ENCODE results near the gene MTHFD2L.
"Not testable (repeated sequence)": the region's sequence is repeated elsewhere in the genome, so short reads cannot be mapped to it uniquely, and the experiment has no call there.

Gene MTHFD2L

GRCh38 chr4:74197080-74197479 is 39.2 kb downstream of the MTHFD2L start:
- peak; percentile 46 for FAIRE-seq
- TF ChIP-seq POLR2A (IDR thresholded peaks at IDR 0.05; ENCODE audit: low read depth, low read length) = no peak
- TF ChIP-seq POLR2AphosphoS5 (IDR thresholded peaks at IDR 0.05; ENCODE audit: low read depth, low read length) = no peak
- TF ChIP-seq TAF1 (IDR thresholded peaks at IDR 0.05; ENCODE audit: borderline replicate concordance, low read depth, low read length) = no peak
- DNase-seq (ENCODE audit: insufficient read length) = no peak

- DNase-seq (ENCODE audit: insufficient read length) = no peak
- FAIRE-seq = no peak
- TF ChIP-seq POLR2A (IDR thresholded peaks at IDR 0.05; ENCODE audit: low read depth, low read length) = no peak
- no peak for TF ChIP-seq POLR2AphosphoS5 (IDR thresholded peaks at IDR 0.05; ENCODE audit: low read depth, low read length)
- TF ChIP-seq TAF1 (IDR thresholded peaks at IDR 0.05; ENCODE audit: borderline replicate concordance, low read depth, low read length) = no peak
Observed at GRCh38 chr4:74202062-74202586, 44.2 kb downstream of the MTHFD2L start.

- FAIRE-seq (no peak), DNase-seq (ENCODE audit: insufficient read length) (no peak)
- no peak for TF ChIP-seq POLR2AphosphoS5 (IDR thresholded peaks at IDR 0.05; ENCODE audit: low read depth, low read length)
- TF ChIP-seq TAF1 (IDR thresholded peaks at IDR 0.05; ENCODE audit: borderline replicate concordance, low read depth, low read length) = no peak
Observed at GRCh38 chr4:74203467-74203866, 45.5 kb downstream of the MTHFD2L start.

GRCh38 chr4:74205046-74205445 is 47.1 kb downstream of the MTHFD2L start:
- TF ChIP-seq TAF1 (IDR thresholded peaks at IDR 0.05; ENCODE audit: borderline replicate concordance, low read depth, low read length) = no peak
- TF ChIP-seq POLR2AphosphoS5 (IDR thresholded peaks at IDR 0.05; ENCODE audit: low read depth, low read length) = no peak
- TF ChIP-seq POLR2A (IDR thresholded peaks at IDR 0.05; ENCODE audit: low read depth, low read length) = no peak
- FAIRE-seq (no peak), DNase-seq (ENCODE audit: insufficient read length) (no peak)

- FAIRE-seq (no peak), DNase-seq (ENCODE audit: insufficient read length) (no peak)
- TF ChIP-seq POLR2A (IDR thresholded peaks at IDR 0.05; ENCODE audit: low read depth, low read length) (no peak), TAF1 (IDR thresholded peaks at IDR 0.05; ENCODE audit: borderline replicate concordance, low read depth, low read length) (no peak), POLR2AphosphoS5 (IDR thresholded peaks at IDR 0.05; ENCODE audit: low read depth, low read length) (no peak)
Observed at GRCh38 chr4:74205559-74205958, 47.6 kb downstream of the MTHFD2L start.

GRCh38 chr4:74206088-74206825 is 48.3 kb downstream of the MTHFD2L start:
- TF ChIP-seq POLR2A (IDR thresholded peaks at IDR 0.05; ENCODE audit: low read depth, low read length) (no peak), POLR2AphosphoS5 (IDR thresholded peaks at IDR 0.05; ENCODE audit: low read depth, low read length) (no peak), TAF1 (IDR thresholded peaks at IDR 0.05; ENCODE audit: borderline replicate concordance, low read depth, low read length) (no peak)
- no peak for DNase-seq (ENCODE audit: insufficient read length)
- FAIRE-seq = peak; percentile 50

- DNase-seq (ENCODE audit: insufficient read length); FAIRE-seq: not testable (repeated sequence)
Observed at GRCh38 chr4:74214457-74215159, 56.7 kb downstream of the MTHFD2L start.

- DNase-seq (ENCODE audit: insufficient read length); FAIRE-seq: not testable (repeated sequence)
Observed at GRCh38 chr4:74215236-74215635, 57.3 kb downstream of the MTHFD2L start.

- DNase-seq (ENCODE audit: insufficient read length) (no peak), FAIRE-seq (no peak)
- TF ChIP-seq POLR2A (IDR thresholded peaks at IDR 0.05; ENCODE audit: low read depth, low read length) (no peak), POLR2AphosphoS5 (IDR thresholded peaks at IDR 0.05; ENCODE audit: low read depth, low read length) (no peak), TAF1 (IDR thresholded peaks at IDR 0.05; ENCODE audit: borderline replicate concordance, low read depth, low read length) (no peak)
Observed at GRCh38 chr4:74217365-74217764, 59.4 kb downstream of the MTHFD2L start.

GRCh38 chr4:74218201-74218600 is 60.3 kb downstream of the MTHFD2L start:
- DNase-seq (ENCODE audit: insufficient read length) (no peak), FAIRE-seq (no peak)
- TF ChIP-seq POLR2A (IDR thresholded peaks at IDR 0.05; ENCODE audit: low read depth, low read length) = no peak
- no peak for TF ChIP-seq POLR2AphosphoS5 (IDR thresholded peaks at IDR 0.05; ENCODE audit: low read depth, low read length)
- TF ChIP-seq TAF1 (IDR thresholded peaks at IDR 0.05; ENCODE audit: borderline replicate concordance, low read depth, low read length) = no peak

- TF ChIP-seq POLR2A (IDR thresholded peaks at IDR 0.05; ENCODE audit: low read depth, low read length) (no peak), TAF1 (IDR thresholded peaks at IDR 0.05; ENCODE audit: borderline replicate concordance, low read depth, low read length) (no peak), POLR2AphosphoS5 (IDR thresholded peaks at IDR 0.05; ENCODE audit: low read depth, low read length) (no peak)
- DNase-seq (ENCODE audit: insufficient read length) (no peak), FAIRE-seq (no peak)
Observed at GRCh38 chr4:74219240-74219639, 61.3 kb downstream of the MTHFD2L start.

GRCh38 chr4:74223098-74223497 is 65.2 kb downstream of the MTHFD2L start:
- FAIRE-seq (no peak), DNase-seq (ENCODE audit: insufficient read length) (no peak)
- TF ChIP-seq POLR2A (IDR thresholded peaks at IDR 0.05; ENCODE audit: low read depth, low read length) = no peak
- TF ChIP-seq POLR2AphosphoS5 (IDR thresholded peaks at IDR 0.05; ENCODE audit: low read depth, low read length) = no peak
- no peak for TF ChIP-seq TAF1 (IDR thresholded peaks at IDR 0.05; ENCODE audit: borderline replicate concordance, low read depth, low read length)

Measured in GM12892 (cell line).